OCI-LY3 (cell line): Measurements from ENCODE around the gene GSTA1.
"Not testable (repeated sequence)": the region's sequence is repeated elsewhere in the genome, so short reads cannot be mapped to it uniquely, and the experiment has no call there.

ENCODE experiments used
- EZH2phosphoT487 ChIP-seq: fragments of 200-600 bp; shearing (Covaris generic); IDR thresholded peaks from 2 replicates; pipeline ENCODE4 v1.6.1; 2018; ENCODE audit warnings: antibody characterized with exemption, mixed run types, low read depth
- TF ChIP-seq, protein P1 (sequence below): fragments of 200-600, 300-600 bp; sonication (generic); IDR thresholded peaks from 2 replicates; pipeline ENCODE4 v1.5.1; 2014; ENCODE audit warnings: antibody characterized with exemption, low read length, low read depth

DNA sequence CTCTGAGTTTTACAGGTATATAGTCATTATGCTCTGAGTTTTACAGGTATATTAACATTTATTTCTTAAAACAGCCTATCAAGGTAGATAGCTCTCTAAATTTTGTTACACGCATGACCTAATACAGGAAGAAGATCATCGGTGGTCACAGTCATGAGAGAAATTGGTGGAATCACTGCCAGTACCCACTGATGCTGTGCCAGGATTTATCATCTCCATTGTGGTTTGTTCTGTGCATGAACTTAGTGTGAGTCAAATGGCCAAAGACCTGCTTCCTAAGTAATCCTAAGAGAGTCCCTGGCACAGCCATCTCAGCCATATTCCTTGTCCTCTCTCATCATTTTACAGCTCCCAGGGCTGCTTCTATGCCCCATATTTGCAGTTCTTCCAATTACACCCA, 50.5 kb downstream of the GSTA1 start:
- TF ChIP-seq, protein P1, sequence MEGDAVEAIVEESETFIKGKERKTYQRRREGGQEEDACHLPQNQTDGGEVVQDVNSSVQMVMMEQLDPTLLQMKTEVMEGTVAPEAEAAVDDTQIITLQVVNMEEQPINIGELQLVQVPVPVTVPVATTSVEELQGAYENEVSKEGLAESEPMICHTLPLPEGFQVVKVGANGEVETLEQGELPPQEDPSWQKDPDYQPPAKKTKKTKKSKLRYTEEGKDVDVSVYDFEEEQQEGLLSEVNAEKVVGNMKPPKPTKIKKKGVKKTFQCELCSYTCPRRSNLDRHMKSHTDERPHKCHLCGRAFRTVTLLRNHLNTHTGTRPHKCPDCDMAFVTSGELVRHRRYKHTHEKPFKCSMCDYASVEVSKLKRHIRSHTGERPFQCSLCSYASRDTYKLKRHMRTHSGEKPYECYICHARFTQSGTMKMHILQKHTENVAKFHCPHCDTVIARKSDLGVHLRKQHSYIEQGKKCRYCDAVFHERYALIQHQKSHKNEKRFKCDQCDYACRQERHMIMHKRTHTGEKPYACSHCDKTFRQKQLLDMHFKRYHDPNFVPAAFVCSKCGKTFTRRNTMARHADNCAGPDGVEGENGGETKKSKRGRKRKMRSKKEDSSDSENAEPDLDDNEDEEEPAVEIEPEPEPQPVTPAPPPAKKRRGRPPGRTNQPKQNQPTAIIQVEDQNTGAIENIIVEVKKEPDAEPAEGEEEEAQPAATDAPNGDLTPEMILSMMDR = not testable (repeated sequence)
- TF ChIP-seq EZH2phosphoT487 = not testable (repeated sequence)
